DMS114 treated with DMSO at 0.1 percent for 48 hours (cell line): ENCODE measurements around the gene SMC3.

Experiments
- DNase-seq: peaks from one replicate; lab custom pipeline; 2025; ENCODE audit not compliant: unreplicated experiment; lab: John Stamatoyannopoulos, UW

Gene SMC3

GRCh38 chr10:110544958-110545537, 22.4 kb upstream of the SMC3 start:
- no peak for DNase-seq

- DNase-seq, result no peak
These were observed 21.4 kb upstream of the SMC3 start for GRCh38 chr10:110546077-110546476.

- no peak for DNase-seq
These were observed 20.9 kb upstream of the SMC3 start for GRCh38 chr10:110546499-110547110.

- peak; percentile 73 for DNase-seq
These were observed 20.2 kb upstream of the SMC3 start for GRCh38 chr10:110547139-110547761.

- DNase-seq, result no peak
These were observed 19.5 kb upstream of the SMC3 start for GRCh38 chr10:110548002-110548401.

GRCh38 chr10:110549211-110549610, 18.3 kb upstream of the SMC3 start:
- DNase-seq, result no peak

GRCh38 chr10:110553905-110554304, 13.6 kb upstream of the SMC3 start:
- no peak for DNase-seq

GRCh38 chr10:110556296-110556695, 11.2 kb upstream of the SMC3 start:
- DNase-seq, result no peak

- peak; percentile 40 for DNase-seq
These were observed 10.4 kb upstream of the SMC3 start for GRCh38 chr10:110556969-110557601.

- no peak for DNase-seq
These were observed 9.5 kb upstream of the SMC3 start for GRCh38 chr10:110558041-110558440.

GRCh38 chr10:110560012-110560411, 7.5 kb upstream of the SMC3 start:
- no peak for DNase-seq

- DNase-seq, result no peak
These were observed 6.2 kb upstream of the SMC3 start for GRCh38 chr10:110561292-110561691.

- no peak for DNase-seq
These were observed 5.1 kb upstream of the SMC3 start for GRCh38 chr10:110562348-110562747.

- DNase-seq, result no peak
These were observed 4.4 kb upstream of the SMC3 start for GRCh38 chr10:110563132-110563531.

GRCh38 chr10:110566472-110567200, 859 bp upstream of the SMC3 start:
- DNase-seq, result no peak

- no peak for DNase-seq
These were observed 700 bp downstream of the SMC3 start for GRCh38 chr10:110568055-110568735.

- DNase-seq, result no peak
These were observed 1.6 kb downstream of the SMC3 start for GRCh38 chr10:110569122-110569521.

GRCh38 chr10:110569736-110570135, 2.2 kb downstream of the SMC3 start:
- DNase-seq, result no peak

- DNase-seq, result no peak
These were observed 3.7 kb downstream of the SMC3 start for GRCh38 chr10:110571093-110571743.

- DNase-seq, result no peak
These were observed 5.4 kb downstream of the SMC3 start for GRCh38 chr10:110572862-110573261.
